OCI-LY3 (cell line): ENCODE results near the gene CDH4.

ENCODE experiments used
- H2AFZ ChIP-seq: fragments of 200-600, 300-600 bp; shearing (Covaris generic); 2 replicates; pipeline ENCODE4 v1.6.0; 2014; ENCODE audit warnings: antibody characterized with exemption, low read depth, low read length
- H3K27ac ChIP-seq: fragments of 200-600, 300-600 bp; sonication (generic); 2 replicates; pipeline ENCODE4 v1.5.1; 2014; ENCODE audit warnings: mild to moderate bottlenecking, low read length, moderate library complexity, mixed read lengths
- H3K27me3 ChIP-seq: fragments of 200-600, 300-600 bp; sonication (generic); 2 replicates; pipeline ENCODE4 v1.6.1; 2014; ENCODE audit warnings: low read depth, low read length, mixed read lengths
- H3K36me3 ChIP-seq: fragments of 200-600, 300-600 bp; sonication (generic); replicated peaks from 2 replicates; pipeline ENCODE3; 2014; ENCODE audit warnings: low read depth, low read length, mixed read lengths
- H3K4me1 ChIP-seq: fragments of 300-600, 200-600 bp; sonication (generic); 2 replicates; pipeline ENCODE4 v1.6.1; 2014; ENCODE audit warnings: low read length, mixed read lengths
- H3K4me2 ChIP-seq: fragments of 200-600, 300-600 bp; sonication (generic); 2 replicates; pipeline ENCODE4 v1.6.1; 2014; ENCODE audit warnings: low read length, mixed read lengths
- H3K4me3 ChIP-seq: fragments of 300-600, 200-600 bp; sonication (generic); 2 replicates; pipeline ENCODE4 v1.5.1; 2014; ENCODE audit warnings: antibody characterized with exemption, mild to moderate bottlenecking, low read length, moderate library complexity
- H3K79me2 ChIP-seq: fragments of 300-600, 200-600 bp; shearing (Covaris generic); 2 replicates; pipeline ENCODE4 v1.6.1; 2014; ENCODE audit warnings: mild to moderate bottlenecking, low read length, mixed read lengths
- H3K9ac ChIP-seq: fragments of 300-600, 200-600 bp; shearing (Covaris generic); 2 replicates; pipeline ENCODE4 v1.6.0; 2014; ENCODE audit warnings: mild to moderate bottlenecking, low read length, moderate library complexity
- H3K9me3 ChIP-seq: fragments of 200-600, 300-600 bp; shearing (Covaris generic); 2 replicates; pipeline ENCODE4 v1.6.1; 2014; ENCODE audit warnings: low read length, mixed read lengths; ENCODE audit not compliant: insufficient read depth
- H4K20me1 ChIP-seq: fragments of 200-600, 300-600 bp; sonication (generic); 2 replicates; pipeline ENCODE4 v1.6.1; 2016; ENCODE audit warnings: low read length, mixed read lengths; ENCODE audit not compliant: insufficient read depth
- CTCF ChIP-seq: fragments of 200-600, 300-600 bp; sonication (generic); IDR thresholded peaks from 2 replicates; pipeline ENCODE4 v1.5.1; 2014; ENCODE audit warnings: antibody characterized with exemption, low read length, low read depth
- EZH2phosphoT487 ChIP-seq: fragments of 200-600 bp; shearing (Covaris generic); IDR thresholded peaks from 2 replicates; pipeline ENCODE4 v1.6.1; 2018; ENCODE audit warnings: antibody characterized with exemption, mixed run types, low read depth

Gene CDH4

GRCh38 chr20:61856626-61857413 is 604.8 kb downstream of the CDH4 start:
- Histone ChIP-seq H2AFZ (no peak overlapping the region), H3K4me1 (peaks cover 12% of the 10 kb centered on the region), H3K9me3 (no peaks in the 10 kb centered on the region), H3K4me3 (no peak overlapping the region), H3K27me3 (no peaks in the 10 kb centered on the region), H3K36me3 (no peaks in the 10 kb centered on the region), H3K9ac (no peak overlapping the region), H3K79me2 (no peaks in the 10 kb centered on the region), H4K20me1 (no peaks in the 10 kb centered on the region), H3K4me2 (no peak overlapping the region), H3K27ac (no peak overlapping the region)
- TF ChIP-seq CTCF (no peak), EZH2phosphoT487 (no peak)

- Histone ChIP-seq H3K27ac (no peak overlapping the region), H3K4me1 (peaks cover 12% of the 10 kb centered on the region), H3K79me2 (no peaks in the 10 kb centered on the region), H3K36me3 (no peaks in the 10 kb centered on the region), H3K9ac (no peak overlapping the region), H3K4me2 (no peak overlapping the region), H3K4me3 (no peak overlapping the region), H3K9me3 (no peaks in the 10 kb centered on the region), H4K20me1 (no peaks in the 10 kb centered on the region), H2AFZ (no peak overlapping the region), H3K27me3 (no peaks in the 10 kb centered on the region)
- TF ChIP-seq EZH2phosphoT487 (no peak), CTCF (no peak)
Observed at GRCh38 chr20:61857414-61857775, 605.3 kb downstream of the CDH4 start.

- H3K4me2 ChIP-seq: no peak overlapping the region
- peaks cover 10% of the 10 kb centered on the region for H3K4me1 ChIP-seq
- H3K79me2 ChIP-seq: no peaks in the 10 kb centered on the region
- H3K9ac ChIP-seq: no peak overlapping the region
- H3K27me3 ChIP-seq: no peaks in the 10 kb centered on the region
- no peak overlapping the region for H3K4me3 ChIP-seq
- no peaks in the 10 kb centered on the region for H3K36me3 ChIP-seq
- H3K9me3 ChIP-seq: no peaks in the 10 kb centered on the region
- H3K27ac ChIP-seq: no peak overlapping the region
- TF ChIP-seq CTCF (no peak), EZH2phosphoT487 (no peak)
- H4K20me1 ChIP-seq: no peaks in the 10 kb centered on the region
- H2AFZ ChIP-seq: no peak overlapping the region
Observed at GRCh38 chr20:61857884-61858283, 605.8 kb downstream of the CDH4 start.

GRCh38 chr20:61859767-61860166 is 607.7 kb downstream of the CDH4 start:
- Histone ChIP-seq H3K4me2 (no peak overlapping the region), H3K9me3 (no peaks in the 10 kb centered on the region), H2AFZ (no peak overlapping the region), H3K4me1 (peaks cover 3% of the 10 kb centered on the region; the same call in 1 of the 2 replicates), H3K79me2 (no peaks in the 10 kb centered on the region), H3K36me3 (no peaks in the 10 kb centered on the region), H4K20me1 (no peaks in the 10 kb centered on the region), H3K4me3 (no peak overlapping the region), H3K9ac (no peak overlapping the region), H3K27ac (no peak overlapping the region), H3K27me3 (no peaks in the 10 kb centered on the region)
- no peak for TF ChIP-seq EZH2phosphoT487
- no peak for TF ChIP-seq CTCF
